PC-3 (cell line): ENCODE results near the gene DGKB. TPM values are rescaled to one million over a fixed set of nuclear protein-coding genes. Genes with fewer than 3 reads are reported as not detected.

Experiments
- ATAC-seq: fragments of 200-7000 bp; cut with Tn5 transposase; 2 replicates; pipeline ENCODE4 v1.9.1; 2020; ENCODE audit warnings: mild to moderate bottlenecking, moderate library complexity
- Bru-seq: library from RNA; stranded (reverse); fragments of 400-500 nt; gene quantifications from one replicate; lab custom pipeline; 2021; lab: Mats Ljungman, UMichigan
- BruChase-seq, 2 experiments: library from RNA; stranded (reverse); fragments of 400-500 nt; gene quantifications; one replicate each; lab custom pipeline; 2021; lab: Mats Ljungman, UMichigan
- BruUV-seq: library from RNA; stranded (reverse); fragments of 400-500 nt; replicated peaks from 2 replicates; lab custom pipeline; 2021; lab: Mats Ljungman, UMichigan
- CTCF ChIA-PET: fragments of 300-600 bp; sonication (Branson Sonifier 250); formaldehyde crosslinking; loops from one replicate; lab custom pipeline; 2022; ENCODE audit warnings: antibody characterized with exemption; lab: Charles Lee
- POLR2A ChIA-PET: fragments of 300-600 bp; sonication (Branson Sonifier 250); formaldehyde crosslinking; loops from one replicate; lab custom pipeline; 2022; ENCODE audit warnings: antibody characterized with exemption; ENCODE audit not compliant: unreplicated experiment; lab: Charles Lee
- DNase-seq: peaks from one replicate; pipeline ENCODE4 v3.0.0-alpha.2; 2015
- H2AFZ ChIP-seq: fragments of 300-600 bp; sonication (generic); 2 replicates; pipeline ENCODE4 v1.6.0; 2016; ENCODE audit warnings: antibody characterized with exemption, low read length
- H3F3A ChIP-seq: fragments of 300-600 bp; sonication (generic); one replicate; pipeline ENCODE4 v1.6.0; 2017; ENCODE audit warnings: antibody characterized with exemption, low read length, control low read depth, mild to moderate bottlenecking; ENCODE audit not compliant: unreplicated experiment
- H3K27ac ChIP-seq: fragments of 300-600 bp; sonication (generic); 2 replicates; pipeline ENCODE4 v1.5.1; 2016; ENCODE audit warnings: mild to moderate bottlenecking, low read length
- H3K27me3 ChIP-seq: fragments of 300-600 bp; sonication (generic); 2 replicates; pipeline ENCODE4 v1.6.1; 2016; ENCODE audit warnings: low read length, mixed read lengths
- H3K36me3 ChIP-seq: fragments of 300-600 bp; sonication (generic); 2 replicates; pipeline ENCODE4 v1.6.1; 2016; ENCODE audit warnings: low read depth, mixed run types, low read length, mixed read lengths
- H3K4me1 ChIP-seq: fragments of 300-600 bp; sonication (generic); 2 replicates; pipeline ENCODE4 v1.5.1; 2016; ENCODE audit warnings: low read length; ENCODE audit not compliant: insufficient read depth
- H3K4me2 ChIP-seq: fragments of 300-600 bp; sonication (generic); 2 replicates; pipeline ENCODE4 v1.6.0; 2016; ENCODE audit warnings: low read length
- H3K4me3 ChIP-seq: fragments of 300-600 bp; sonication (generic); 2 replicates; pipeline ENCODE4 v1.5.1; 2016; ENCODE audit warnings: mild to moderate bottlenecking, low read length, mixed read lengths
- H3K79me2 ChIP-seq: fragments of 300-600 bp; sonication (generic); 2 replicates; pipeline ENCODE4 v1.6.1; 2017; ENCODE audit warnings: low read length, mixed read lengths
- H3K9ac ChIP-seq: fragments of 300-600 bp; sonication (generic); 2 replicates; pipeline ENCODE4 v1.6.0; 2016; ENCODE audit warnings: mild to moderate bottlenecking, low read length
- H3K9me2 ChIP-seq: fragments of 300-600 bp; sonication (generic); replicated peaks from 2 replicates; pipeline ENCODE4 v1.6.1; 2016; ENCODE audit warnings: mixed run types, low read length, mixed read lengths
- H3K9me3 ChIP-seq: fragments of 300-600 bp; sonication (generic); 2 replicates; pipeline ENCODE4 v1.6.1; 2016; ENCODE audit warnings: low read length, mixed read lengths
- H4K20me1 ChIP-seq: fragments of 300-600 bp; sonication (generic); 2 replicates; pipeline ENCODE4 v1.6.1; 2016; ENCODE audit warnings: low read length, mixed read lengths
- EZH2 ChIP-seq: fragments of 300-600 bp; sonication (generic); IDR thresholded peaks from one replicate; pipeline ENCODE4 v1.6.1; 2017; ENCODE audit warnings: antibody characterized with exemption, mild to moderate bottlenecking, low read length; ENCODE audit not compliant: unreplicated experiment
- EZH2phosphoT487 ChIP-seq: fragments of 300-600 bp; sonication (generic); IDR thresholded peaks from 2 replicates; pipeline ENCODE4 v1.6.1; 2018; ENCODE audit warnings: mild to moderate bottlenecking, antibody characterized with exemption, low read length, borderline replicate concordance
- intact Hi-C: fragments of 100-400 bp; cut with micrococcal nuclease; formaldehyde crosslinking; loops from 2 replicates; pipeline ENCODE4 v1.9.0; 2023
- long read RNA-seq: library from polyadenylated mRNA; unstranded; transcript quantifications from one replicate; pipeline ENCODE4 v2.0.0, GENCODE V29; 2021; ENCODE audit not compliant: unreplicated experiment
- total RNA-seq: library from RNA; depleted of rRNA; stranded (reverse); fragments of >200 nt; gene quantifications from 2 replicates; pipeline ENCODE4 v1.2.3, GENCODE V29; 2014; rRNA removed
- TF ChIP-seq, protein P1 (sequence below): fragments of 300-600 bp; sonication (generic); conservative IDR thresholded peaks from 2 replicates; pipeline ENCODE4 v1.5.1; 2017; ENCODE audit warnings: antibody characterized with exemption, low read depth, mild to moderate bottlenecking, low read length

The DGKB gene
- 0.15 and 0.69 TPM in 2 replicates for total RNA-seq
- percentile 10 among the genes with signal in this experiment for Bru-seq, nascent RNA
- percentile 6 among the genes with signal in this experiment for BruChase-seq, experiment 1, labeled RNA remaining after a 6-hour chase
- percentile 10 among the genes with signal in this experiment for BruChase-seq, experiment 2, labeled RNA remaining after a 2-hour chase
- long read RNA-seq: 0 reads

DNA sequence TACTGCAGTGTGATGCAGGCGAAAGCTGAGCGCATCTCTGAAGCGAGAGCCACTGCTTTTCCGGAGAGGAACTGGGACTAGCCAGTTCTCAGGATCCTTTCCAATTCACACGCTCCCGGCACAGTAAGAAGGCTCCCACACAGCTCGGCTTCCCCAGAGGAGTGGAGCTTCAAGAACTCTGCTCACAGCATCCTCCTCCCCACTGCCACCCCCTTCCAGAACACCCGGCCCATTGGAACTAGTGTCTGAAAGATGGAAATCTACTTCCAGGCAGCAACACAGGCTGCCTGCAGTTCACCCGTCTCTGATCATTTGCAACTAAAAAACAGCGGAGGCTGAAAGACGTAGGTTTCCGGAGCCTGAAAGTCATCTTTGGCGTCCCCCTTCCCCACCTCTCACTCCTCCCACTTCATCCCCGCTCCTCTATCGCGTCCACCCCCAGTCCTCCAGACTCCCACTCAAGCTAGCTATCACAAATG, at the start of gene DGKB:
TSS of gene DGKB (minus strand) at position 163 of the 479 bp plus-strand sequence.
- Histone ChIP-seq H3K36me3 (no peaks in the 10 kb centered on the region), H3K4me3 (peak within 1 kb of the TSS; percentile 33; the same call in 1 of the 2 replicates), H3K27ac (no peak within 1 kb of the TSS), H3K27me3 (no peaks in the 10 kb centered on the region), H3K9ac (no peak within 1 kb of the TSS), H3K9me2 (no peaks in the 10 kb centered on the region), H3K9me3 (no peaks in the 10 kb centered on the region), H3F3A (no peaks in the 10 kb centered on the region), H3K4me1 (no peaks in the 10 kb centered on the region), H4K20me1 (no peaks in the 10 kb centered on the region), H3K79me2 (no peaks in the 10 kb centered on the region), H3K4me2 (peak within 1 kb of the TSS; percentile 43), H2AFZ (no peak within 1 kb of the TSS; the same call in 1 of the 2 replicates)
- no TSS peak for BruUV-seq
- ChIA-PET CTCF (no interaction called here), POLR2A (interaction anchor here (0.7 kb wide), 1 partner anchor 25 kb away, joined by 12 read pairs; no protein-coding TSS in a partner anchor)
- ATAC-seq (peak; percentile 43), DNase-seq (no peak)
- intact Hi-C loops: no loop called here
- TF ChIP-seq EZH2: no peak
- no peak for TF ChIP-seq EZH2phosphoT487
- TF ChIP-seq, protein P1, sequence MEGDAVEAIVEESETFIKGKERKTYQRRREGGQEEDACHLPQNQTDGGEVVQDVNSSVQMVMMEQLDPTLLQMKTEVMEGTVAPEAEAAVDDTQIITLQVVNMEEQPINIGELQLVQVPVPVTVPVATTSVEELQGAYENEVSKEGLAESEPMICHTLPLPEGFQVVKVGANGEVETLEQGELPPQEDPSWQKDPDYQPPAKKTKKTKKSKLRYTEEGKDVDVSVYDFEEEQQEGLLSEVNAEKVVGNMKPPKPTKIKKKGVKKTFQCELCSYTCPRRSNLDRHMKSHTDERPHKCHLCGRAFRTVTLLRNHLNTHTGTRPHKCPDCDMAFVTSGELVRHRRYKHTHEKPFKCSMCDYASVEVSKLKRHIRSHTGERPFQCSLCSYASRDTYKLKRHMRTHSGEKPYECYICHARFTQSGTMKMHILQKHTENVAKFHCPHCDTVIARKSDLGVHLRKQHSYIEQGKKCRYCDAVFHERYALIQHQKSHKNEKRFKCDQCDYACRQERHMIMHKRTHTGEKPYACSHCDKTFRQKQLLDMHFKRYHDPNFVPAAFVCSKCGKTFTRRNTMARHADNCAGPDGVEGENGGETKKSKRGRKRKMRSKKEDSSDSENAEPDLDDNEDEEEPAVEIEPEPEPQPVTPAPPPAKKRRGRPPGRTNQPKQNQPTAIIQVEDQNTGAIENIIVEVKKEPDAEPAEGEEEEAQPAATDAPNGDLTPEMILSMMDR: no peak

DNA sequence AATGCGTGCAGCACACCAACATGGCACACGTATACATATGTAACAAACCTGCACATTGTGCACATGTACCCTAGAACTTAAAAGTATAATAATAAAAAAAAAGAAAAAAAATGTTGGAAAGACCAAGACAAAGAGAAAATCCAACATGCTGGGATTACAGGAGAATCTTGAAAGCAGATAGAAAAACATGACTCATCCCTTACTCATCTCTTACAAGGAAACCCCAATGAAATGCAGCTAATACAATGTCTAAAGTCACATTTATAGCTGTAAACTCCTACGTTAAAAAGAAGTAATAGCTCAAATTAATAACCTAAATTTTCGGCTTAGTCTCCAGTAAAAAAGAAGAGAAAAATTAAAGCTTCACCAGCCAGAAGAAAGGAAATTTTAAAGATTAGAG, 47.5 kb upstream of the DGKB start:
- ChIA-PET POLR2A (no interaction called here), CTCF (interaction anchor here (0.6 kb wide), 1 partner anchor 252 kb away, joined by 3 read pairs; no protein-coding TSS in a partner anchor)
- no peak overlapping the region for H3K9ac ChIP-seq
- H3K36me3 ChIP-seq: no peaks in the 10 kb centered on the region
- no peak overlapping the region for H3K4me3 ChIP-seq
- peak; percentile 65 for DNase-seq
- no peaks in the 10 kb centered on the region for H3K79me2 ChIP-seq
- no peaks in the 10 kb centered on the region for H3K27me3 ChIP-seq
- no peak overlapping the region for H3K27ac ChIP-seq
- H3F3A ChIP-seq: no peaks in the 10 kb centered on the region
- H3K9me3 ChIP-seq: no peaks in the 10 kb centered on the region
- H4K20me1 ChIP-seq: no peaks in the 10 kb centered on the region
- intact Hi-C loops: no loop called here
- peaks cover 5% of the 10 kb centered on the region for H3K4me1 ChIP-seq
- 0 out of 2 replicates have a peak overlapping the region, but pooled peaks have one; percentile 31 for H3K4me2 ChIP-seq
- H3K9me2 ChIP-seq: no peaks in the 10 kb centered on the region
- ATAC-seq: peak; percentile 88
- BruUV-seq: no TSS peak
- no peak overlapping the region for H2AFZ ChIP-seq
- TF ChIP-seq EZH2: no peak
- TF ChIP-seq EZH2phosphoT487: no peak
- TF ChIP-seq, protein P1: no peak

DNA sequence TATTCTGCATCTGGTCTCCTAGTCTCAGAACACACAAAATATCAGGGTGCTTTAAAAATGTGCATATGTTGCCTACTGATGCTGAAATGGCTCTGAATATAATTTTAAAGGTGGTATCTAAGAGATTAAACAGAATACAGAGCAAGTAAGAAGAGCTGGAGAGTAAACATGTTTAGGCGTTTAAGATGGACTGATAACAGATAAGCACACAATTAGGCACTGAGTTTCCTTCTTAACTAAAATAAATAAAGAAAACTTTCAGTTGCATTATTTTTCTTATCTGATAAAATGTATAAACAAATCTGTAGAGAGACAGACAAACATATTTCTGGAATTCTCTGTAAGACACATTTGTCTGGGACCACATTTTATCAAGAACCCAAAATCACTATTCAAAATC, 35.6 kb upstream of the DGKB start:
- H3K9me3 ChIP-seq: no peaks in the 10 kb centered on the region
- H3F3A ChIP-seq: no peaks in the 10 kb centered on the region
- no peaks in the 10 kb centered on the region for H3K79me2 ChIP-seq
- H2AFZ ChIP-seq: no peak overlapping the region
- no peaks in the 10 kb centered on the region for H4K20me1 ChIP-seq
- no peak for ATAC-seq
- no peak for DNase-seq
- no TSS peak for BruUV-seq
- H3K27me3 ChIP-seq: no peaks in the 10 kb centered on the region
- intact Hi-C loops: no loop called here
- CTCF ChIA-PET: no interaction called here
- no peak overlapping the region for H3K4me2 ChIP-seq
- H3K27ac ChIP-seq: no peak overlapping the region
- no peaks in the 10 kb centered on the region for H3K9me2 ChIP-seq
- H3K4me1 ChIP-seq: no peaks in the 10 kb centered on the region
- H3K36me3 ChIP-seq: no peaks in the 10 kb centered on the region
- H3K9ac ChIP-seq: no peak overlapping the region
- no peak overlapping the region for H3K4me3 ChIP-seq
- TF ChIP-seq EZH2: no peak
- TF ChIP-seq EZH2phosphoT487: no peak
- TF ChIP-seq, protein P1: no peak
- POLR2A ChIA-PET: no interaction called here
